HCT116 (cell line): ENCODE data around the gene EPGN. TPM values are rescaled to one million over a fixed set of nuclear protein-coding genes. Genes with fewer than 3 reads are reported as not detected.

Source experiments
- ATAC-seq: fragments of 200-7000 bp; cut with Tn5 transposase; 2 replicates; pipeline ENCODE4 v1.9.1; 2020; ENCODE audit warnings: mild to moderate bottlenecking, moderate library complexity
- BruUV-seq: library from RNA; stranded (reverse); fragments of 400-500 nt; replicated peaks from 2 replicates; lab custom pipeline; 2021; lab: Mats Ljungman, UMichigan
- CTCF ChIA-PET: fragments of 300-600 bp; sonication (Branson Sonifier 250); formaldehyde crosslinking; loops from one replicate; lab custom pipeline; 2021; ENCODE audit warnings: antibody characterized with exemption; lab: Charles Lee
- POLR2A ChIA-PET: fragments of 300-600, 350-600 bp; sonication (Branson Sonifier 250); formaldehyde crosslinking; loops from one replicate; lab custom pipeline; 2021; ENCODE audit warnings: antibody characterized with exemption; lab: Charles Lee
- RAD21 ChIA-PET, 2 experiments: fragments of 300-600 bp; sonication (Branson Sonifier 250); formaldehyde crosslinking; loops; one replicate each; lab custom pipeline; 2023; ENCODE audit warnings: low total read pairs in 2 of 2; ENCODE audit not compliant: uncharacterized antibody in 2 of 2, unreplicated experiment in 2 of 2, low non-redundant PET in 1 of 2; lab: Charles Lee
- DNase-seq: peaks from one replicate; pipeline ENCODE4 v3.0.0-alpha.2; 2010; ENCODE audit warnings: low read depth, low spot score
- H2AFZ ChIP-seq: fragments of 200-600 bp; shearing (Covaris generic), sonication (generic); 2 replicates; pipeline ENCODE4 v1.6.1; 2017; ENCODE audit warnings: low read depth, mixed run types, mixed read lengths, antibody characterized with exemption, low read length; ENCODE audit not compliant: poor library complexity, severe bottlenecking
- H3K27ac ChIP-seq: 2 replicates; pipeline ENCODE4 v1.5.1; 2012; ENCODE audit warnings: low read depth, low read length
- H3K27me3 ChIP-seq: fragments of 200-600 bp; sonication (generic); 2 replicates; pipeline ENCODE4 v1.6.1; 2016; ENCODE audit warnings: mixed run types, low read length, mixed read lengths; ENCODE audit not compliant: insufficient read depth
- H3K36me3 ChIP-seq, 2 experiments: fragments of 200-500 bp in 1 of 2; fragments of 200-600 bp in 1 of 2; sonication (Bioruptor generic) in 1 of 2; sonication (generic) in 1 of 2; 2 replicates each; pipeline versions ENCODE4 v1.5.1 to v1.6.1; 2014 to 2016; ENCODE audit warnings: low read length in 2 of 2, inconsistent platforms in 1 of 2, mixed read lengths in 1 of 2, mixed run types in 1 of 2; ENCODE audit not compliant: insufficient read depth in 2 of 2, control insufficient read depth in 1 of 2
- H3K4me1 ChIP-seq, 2 experiments: fragments of 200-600 bp in 1 of 2; sonication (generic) in 1 of 2; 2 replicates each; pipeline versions ENCODE4 v1.5.1 to v1.6.1; 2012 to 2017; ENCODE audit warnings: low read length in 2 of 2, inconsistent platforms in 1 of 2, mild to moderate bottlenecking in 1 of 2, mixed read lengths in 1 of 2, mixed run types in 1 of 2, moderate library complexity in 1 of 2; ENCODE audit not compliant: insufficient read depth in 2 of 2, control insufficient read depth in 1 of 2
- H3K4me2 ChIP-seq: fragments of 200-600 bp; sonication (generic); 2 replicates; pipeline ENCODE4 v1.6.1; 2017; ENCODE audit warnings: mixed run types, low read length, mixed read lengths
- H3K4me3 ChIP-seq, 2 experiments: fragments of 200-600 bp in 1 of 2; sonication (generic) in 1 of 2; replicated peaks in 1 of 2; 2 replicates each; pipeline ENCODE4 v1.5.1; 2011 to 2016; ENCODE audit warnings: low read length in 2 of 2, control low read depth in 1 of 2, low read depth in 1 of 2, mild to moderate bottlenecking in 1 of 2, mixed read lengths in 1 of 2, mixed run types in 1 of 2
- H3K79me2 ChIP-seq: fragments of 200-600 bp; sonication (generic); 2 replicates; pipeline ENCODE4 v1.6.1; 2017; ENCODE audit warnings: mild to moderate bottlenecking, mixed run types, low read length, moderate library complexity, mixed read lengths; ENCODE audit not compliant: insufficient read depth
- H3K9ac ChIP-seq: fragments of 200-600 bp; sonication (generic); 2 replicates; pipeline ENCODE4 v1.6.1; 2016; ENCODE audit warnings: low read length, mixed read lengths
- H3K9me2 ChIP-seq: fragments of 200-600 bp; sonication (generic), shearing (Covaris generic); 2 replicates; pipeline ENCODE4 v1.6.1; 2017; ENCODE audit warnings: mixed run types, mild to moderate bottlenecking, moderate library complexity; ENCODE audit not compliant: insufficient read depth
- H3K9me3 ChIP-seq, 2 experiments: fragments of 200-500 bp in 1 of 2; fragments of 200-600 bp in 1 of 2; sonication (Bioruptor generic) in 1 of 2; sonication (generic) in 1 of 2; 2 replicates each; pipeline ENCODE4 v1.6.1; 2014 to 2017; ENCODE audit warnings: low read length in 2 of 2, mixed read lengths in 2 of 2, inconsistent platforms in 1 of 2, low read depth in 1 of 2, mild to moderate bottlenecking in 1 of 2, mixed run types in 1 of 2, moderate library complexity in 1 of 2; ENCODE audit not compliant: control insufficient read depth in 1 of 2, insufficient read depth in 1 of 2
- H4K20me1 ChIP-seq: fragments of 200-600 bp; sonication (generic), shearing (Covaris generic); 2 replicates; pipeline ENCODE4 v1.6.1; 2017; ENCODE audit warnings: mixed run types, mild to moderate bottlenecking, moderate library complexity; ENCODE audit not compliant: insufficient read depth
- CEBPB ChIP-seq: IDR thresholded peaks from 2 replicates; pipeline ENCODE4 v1.6.1; 2012; ENCODE audit warnings: low read depth
- EGR1 ChIP-seq: IDR thresholded peaks from 2 replicates; pipeline ENCODE4 v1.6.1; 2012; ENCODE audit warnings: low read depth
- ELF1 ChIP-seq: IDR thresholded peaks from 2 replicates; pipeline ENCODE4 v1.6.1; 2012; ENCODE audit warnings: low read depth, borderline replicate concordance
- EZH2phosphoT487 ChIP-seq: fragments of 200-600 bp; IDR thresholded peaks from 2 replicates; pipeline ENCODE4 v1.6.1; 2018; ENCODE audit warnings: antibody characterized with exemption, borderline replicate concordance
- JUND ChIP-seq: IDR thresholded peaks from 2 replicates; pipeline ENCODE4 v1.6.1; 2012
- MAX ChIP-seq: IDR thresholded peaks from 2 replicates; pipeline ENCODE4 v1.6.1; 2012
- POLR2AphosphoS5 ChIP-seq: IDR thresholded peaks from 2 replicates; pipeline ENCODE4 v1.6.1; 2011; ENCODE audit warnings: mild to moderate bottlenecking, low read depth, low read length, moderate library complexity
- RAD21 ChIP-seq: IDR thresholded peaks from 2 replicates; pipeline ENCODE4 v1.6.1; 2012; ENCODE audit warnings: low read depth, mild to moderate bottlenecking
- REST ChIP-seq: IDR thresholded peaks from 2 replicates; pipeline ENCODE4 v1.6.1; 2012; ENCODE audit warnings: low read depth
- SIN3A ChIP-seq: IDR thresholded peaks from 2 replicates; pipeline ENCODE4 v1.6.1; 2012; ENCODE audit warnings: low read depth
- SP1 ChIP-seq: IDR thresholded peaks from 2 replicates; pipeline ENCODE4 v1.6.1; 2012; ENCODE audit warnings: low read depth
- TCF7L2 ChIP-seq: IDR thresholded peaks from 2 replicates; pipeline ENCODE4 v1.7.0; 2011; ENCODE audit warnings: borderline replicate concordance, inconsistent platforms; ENCODE audit not compliant: insufficient read depth, insufficient read length; ENCODE audit errors: extremely low read depth
- YY1 ChIP-seq: IDR thresholded peaks from 2 replicates; pipeline ENCODE4 v1.6.1; 2011; ENCODE audit warnings: low read length, low read depth, moderate library complexity, mild to moderate bottlenecking; ENCODE audit not compliant: insufficient replicate concordance; ENCODE audit errors: extremely low read depth
- ZFX ChIP-seq: fragments of 450-650 bp; IDR thresholded peaks from 2 replicates; pipeline ENCODE4 v1.6.1; 2017
- ZNF274 ChIP-seq: fragments of 200-500 bp; sonication (Bioruptor generic); IDR thresholded peaks from 2 replicates; pipeline ENCODE4 v1.6.1; 2014; ENCODE audit warnings: mild to moderate bottlenecking, low read depth, low read length, inconsistent platforms
- intact Hi-C: fragments of 100-400 bp; cut with micrococcal nuclease; formaldehyde crosslinking; loops from 2 replicates; pipeline ENCODE4 v1.10.0; 2022
- total RNA-seq: library from RNA; stranded (reverse); gene quantifications from one replicate; pipeline ENCODE4 v1.2.1, GENCODE V29; 2021; ENCODE audit not compliant: unreplicated experiment

EPGN gene
- total RNA-seq, 1 experiment from 2014 or later = 1.5 TPM

GRCh38 chr4:74357965-74358364 lies 49.7 kb downstream of the EPGN start:
- Histone ChIP-seq H3K27me3 (no peaks in the 10 kb centered on the region), H3K9ac (no peak overlapping the region), H3K79me2 (peaks cover 38% of the 10 kb centered on the region), H4K20me1 (no peaks in the 10 kb centered on the region)
- CTCF ChIA-PET = interaction anchor here (2.2 kb wide), 1 partner anchor 313 kb away, joined by 4 read pairs; no protein-coding TSS in a partner anchor
- ATAC-seq = no peak
- intact Hi-C loops = no loop called here
- no peak for TF ChIP-seq TCF7L2
- no peak for TF ChIP-seq RAD21
- TF ChIP-seq CEBPB = 0 out of 2 replicates have a peak, but pooled peaks have one; percentile 7
- no peak for TF ChIP-seq EGR1
- TF ChIP-seq ELF1 = no peak
- TF ChIP-seq, all 23 proteins: peak for 1
- RAD21 ChIA-PET = no interaction called here
- no TSS peak for BruUV-seq
- Histone ChIP-seq H3K9me3 (no peaks in the 10 kb centered on the region), H3K36me3 (no peaks in the 10 kb centered on the region), H2AFZ (no peak overlapping the region), H3K9me2 (no peaks in the 10 kb centered on the region), H3K4me2 (peak overlapping the region; percentile 1; the same call in 1 of the 2 replicates), H3K4me3 (no peak overlapping the region), H3K4me1 (peaks cover 30 to 49% of the 10 kb centered on the region in 2 experiments), H3K27ac (no peak overlapping the region)
- POLR2A ChIA-PET = interaction anchor here (1.7 kb wide), 1 partner anchor 13 kb away, joined by 4 read pairs; no protein-coding TSS in a partner anchor
- DNase-seq = no peak

DNA sequence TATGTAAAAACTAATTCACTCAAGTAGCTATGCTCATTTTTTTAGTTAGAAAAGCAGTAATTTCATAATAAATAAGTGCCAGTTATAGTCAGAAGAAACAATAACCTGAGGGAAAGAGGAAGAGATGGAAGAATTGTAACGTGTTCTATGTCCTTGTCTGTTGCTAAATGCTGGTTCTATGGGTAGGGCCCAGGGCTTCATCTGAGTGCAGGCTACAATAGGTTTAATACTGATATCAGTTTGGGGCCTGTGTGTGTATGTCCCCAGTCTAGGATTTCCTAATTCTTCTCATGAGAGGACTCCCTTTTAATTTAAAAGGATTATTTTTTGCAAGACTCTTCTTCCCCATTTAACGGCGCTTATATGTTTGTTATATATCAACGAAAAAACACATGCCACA lies 53.4 kb downstream of the EPGN start:
- peaks cover 74% of the 10 kb centered on the region for H3K79me2 ChIP-seq
- ChIA-PET POLR2A (interaction anchor here (1.7 to 1.8 kb wide), 3 partner anchors 11 to 83 kb away, joined by 5 to 6 read pairs (median 6); partner anchors contain the start of gene AREG), RAD21 (no interaction called here), CTCF (no interaction called here)
- H3K4me3 ChIP-seq = no peak overlapping the region
- no peak for DNase-seq
- peaks cover 0 to 12% of the 10 kb centered on the region in 2 experiments; a peak in 2 of 4 replicates for H3K36me3 ChIP-seq
- peaks cover 36 to 77% of the 10 kb centered on the region in 2 experiments for H3K4me1 ChIP-seq
- peak overlapping the region; percentile 94 for H3K27ac ChIP-seq
- no peak overlapping the region for H2AFZ ChIP-seq
- H3K9me2 ChIP-seq = no peaks in the 10 kb centered on the region
- peak overlapping the region; percentile 84 for H3K4me2 ChIP-seq
- no TSS peak for BruUV-seq
- H3K9ac ChIP-seq = peak overlapping the region; percentile 47
- no peaks in the 10 kb centered on the region for H4K20me1 ChIP-seq
- intact Hi-C loops = no loop called here
- no peaks in the 10 kb centered on the region for H3K27me3 ChIP-seq
- no peak for ATAC-seq
- H3K9me3 ChIP-seq = no peaks in the 10 kb centered on the region
- TF ChIP-seq YY1 (no peak), RAD21 (no peak), ZNF274 (no peak), JUND (no peak), MAX (no peak), EGR1 (no peak), SP1 (no peak), ZFX (no peak), SIN3A (no peak), REST (no peak), EZH2phosphoT487 (no peak), POLR2AphosphoS5 (no peak)
